Measurements from ENCODE around the gene COL25A1.

- TF ChIP-seq CTCF (IDR thresholded peaks at IDR 0.05) (no peak), REST (IDR thresholded peaks at IDR 0.05) (no peak), POLR2A (IDR thresholded peaks at IDR 0.05; ENCODE audit: low read length) (no peak), EHMT2 (IDR thresholded peaks at IDR 0.05; ENCODE audit: low read depth) (no peak), RNF2 (IDR thresholded peaks at IDR 0.05; ENCODE audit: borderline replicate concordance, low read depth) (no peak), KDM5A (IDR thresholded peaks at IDR 0.05) (no peak), CBX8 (IDR thresholded peaks at IDR 0.05) (no peak), TP53 (CRISPR knock-in tag; IDR thresholded peaks at IDR 0.05) (no peak), ZC3H11A (IDR thresholded peaks at IDR 0.05) (no peak)
- TF ChIP-seq, protein P1, sequence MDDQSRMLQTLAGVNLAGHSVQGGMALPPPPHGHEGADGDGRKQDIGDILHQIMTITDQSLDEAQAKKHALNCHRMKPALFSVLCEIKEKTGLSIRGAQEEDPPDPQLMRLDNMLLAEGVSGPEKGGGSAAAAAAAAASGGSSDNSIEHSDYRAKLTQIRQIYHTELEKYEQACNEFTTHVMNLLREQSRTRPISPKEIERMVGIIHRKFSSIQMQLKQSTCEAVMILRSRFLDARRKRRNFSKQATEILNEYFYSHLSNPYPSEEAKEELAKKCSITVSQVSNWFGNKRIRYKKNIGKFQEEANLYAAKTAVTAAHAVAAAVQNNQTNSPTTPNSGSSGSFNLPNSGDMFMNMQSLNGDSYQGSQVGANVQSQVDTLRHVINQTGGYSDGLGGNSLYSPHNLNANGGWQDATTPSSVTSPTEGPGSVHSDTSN (IDR thresholded peaks at IDR 0.05): no peak
Measured at GRCh38 chr4:108965016-108965415, 337.4 kb downstream of the COL25A1 start.
